Parathyroid adenoma (tissue), 2 donors: ENCODE data around the gene TRIM26.

Experiments
- H2AFZ ChIP-seq: fragments of 300-600 bp; sonication (generic); one replicate; pipeline ENCODE4 v1.7.0; 2017; ENCODE audit warnings: antibody characterized with exemption, mild to moderate bottlenecking
- H3K27ac ChIP-seq: fragments of 300-600 bp; sonication (generic); one replicate; pipeline ENCODE4 v1.7.0; 2017
- H3K27me3 ChIP-seq: fragments of 300-600 bp; sonication (generic); one replicate; pipeline ENCODE4 v1.7.0; 2017; ENCODE audit warnings: low read length; ENCODE audit not compliant: control insufficient read depth, insufficient read depth
- H3K36me3 ChIP-seq: fragments of 300-600 bp; sonication (generic); one replicate; pipeline ENCODE4 v1.7.0; 2017; ENCODE audit warnings: low read length; ENCODE audit not compliant: control insufficient read depth, insufficient read depth
- H3K4me1 ChIP-seq: fragments of 300-600 bp; sonication (generic); one replicate; pipeline ENCODE4 v1.7.0; 2017; ENCODE audit warnings: control low read depth
- H3K4me2 ChIP-seq: fragments of 300-600 bp; sonication (generic); one replicate; pipeline ENCODE4 v1.7.0; 2017; ENCODE audit warnings: low read length
- H3K4me3 ChIP-seq: fragments of 300-600 bp; sonication (generic); one replicate; pipeline ENCODE4 v1.7.0; 2017; ENCODE audit warnings: low read depth, low read length
- H3K79me2 ChIP-seq: fragments of 300-600 bp; sonication (generic); one replicate; pipeline ENCODE4 v1.7.0; 2017; ENCODE audit warnings: control low read depth
- H3K9ac ChIP-seq: fragments of 300-600 bp; sonication (generic); one replicate; pipeline ENCODE4 v1.7.0; 2017; ENCODE audit warnings: mild to moderate bottlenecking
- H3K9me3 ChIP-seq: fragments of 300-600 bp; sonication (generic); one replicate; pipeline ENCODE4 v1.7.0; 2017; ENCODE audit warnings: low read length; ENCODE audit not compliant: control insufficient read depth
- TF ChIP-seq, protein P1 (sequence below): fragments of 300-600 bp; sonication (generic); IDR thresholded peaks from one replicate; pipeline ENCODE4 v1.7.0; 2017; ENCODE audit warnings: antibody characterized with exemption, mild to moderate bottlenecking
- donor health status: primary hyperparathyroidism.

Gene TRIM26

DNA sequence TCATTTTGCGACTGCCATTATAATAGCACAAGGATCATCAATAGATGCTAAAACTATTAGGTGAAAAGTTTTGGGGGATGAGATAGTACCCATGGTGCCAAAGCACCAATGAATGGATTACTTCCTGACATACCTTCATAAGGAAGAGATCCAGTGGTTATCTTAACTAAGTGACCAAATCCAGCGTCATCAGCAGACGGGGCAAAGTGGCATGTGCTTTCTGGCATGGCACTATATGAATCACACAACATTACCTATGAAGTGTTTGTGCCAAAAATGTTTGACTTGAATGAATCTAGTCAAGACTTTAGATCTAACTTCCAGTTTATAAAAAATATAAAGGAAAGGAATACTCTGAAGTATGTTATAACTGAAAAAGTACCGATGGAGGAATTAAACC lies 10.8 kb downstream of the TRIM26 start:
- H3K36me3 ChIP-seq, result no peaks in the 10 kb centered on the region
- H3K4me2 ChIP-seq, result no peak overlapping the region
- no peak overlapping the region for H3K9ac ChIP-seq
- H3K4me1 ChIP-seq, result peaks cover 8% of the 10 kb centered on the region
- H2AFZ ChIP-seq, result no peak overlapping the region
- H3K4me3 ChIP-seq, result no peak overlapping the region
- H3K27me3 ChIP-seq, result no peaks in the 10 kb centered on the region
- H3K9me3 ChIP-seq, result no peaks in the 10 kb centered on the region
- H3K79me2 ChIP-seq, result peaks cover 31% of the 10 kb centered on the region
- TF ChIP-seq, protein P1, sequence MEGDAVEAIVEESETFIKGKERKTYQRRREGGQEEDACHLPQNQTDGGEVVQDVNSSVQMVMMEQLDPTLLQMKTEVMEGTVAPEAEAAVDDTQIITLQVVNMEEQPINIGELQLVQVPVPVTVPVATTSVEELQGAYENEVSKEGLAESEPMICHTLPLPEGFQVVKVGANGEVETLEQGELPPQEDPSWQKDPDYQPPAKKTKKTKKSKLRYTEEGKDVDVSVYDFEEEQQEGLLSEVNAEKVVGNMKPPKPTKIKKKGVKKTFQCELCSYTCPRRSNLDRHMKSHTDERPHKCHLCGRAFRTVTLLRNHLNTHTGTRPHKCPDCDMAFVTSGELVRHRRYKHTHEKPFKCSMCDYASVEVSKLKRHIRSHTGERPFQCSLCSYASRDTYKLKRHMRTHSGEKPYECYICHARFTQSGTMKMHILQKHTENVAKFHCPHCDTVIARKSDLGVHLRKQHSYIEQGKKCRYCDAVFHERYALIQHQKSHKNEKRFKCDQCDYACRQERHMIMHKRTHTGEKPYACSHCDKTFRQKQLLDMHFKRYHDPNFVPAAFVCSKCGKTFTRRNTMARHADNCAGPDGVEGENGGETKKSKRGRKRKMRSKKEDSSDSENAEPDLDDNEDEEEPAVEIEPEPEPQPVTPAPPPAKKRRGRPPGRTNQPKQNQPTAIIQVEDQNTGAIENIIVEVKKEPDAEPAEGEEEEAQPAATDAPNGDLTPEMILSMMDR, result no peak
- no peak overlapping the region for H3K27ac ChIP-seq

DNA sequence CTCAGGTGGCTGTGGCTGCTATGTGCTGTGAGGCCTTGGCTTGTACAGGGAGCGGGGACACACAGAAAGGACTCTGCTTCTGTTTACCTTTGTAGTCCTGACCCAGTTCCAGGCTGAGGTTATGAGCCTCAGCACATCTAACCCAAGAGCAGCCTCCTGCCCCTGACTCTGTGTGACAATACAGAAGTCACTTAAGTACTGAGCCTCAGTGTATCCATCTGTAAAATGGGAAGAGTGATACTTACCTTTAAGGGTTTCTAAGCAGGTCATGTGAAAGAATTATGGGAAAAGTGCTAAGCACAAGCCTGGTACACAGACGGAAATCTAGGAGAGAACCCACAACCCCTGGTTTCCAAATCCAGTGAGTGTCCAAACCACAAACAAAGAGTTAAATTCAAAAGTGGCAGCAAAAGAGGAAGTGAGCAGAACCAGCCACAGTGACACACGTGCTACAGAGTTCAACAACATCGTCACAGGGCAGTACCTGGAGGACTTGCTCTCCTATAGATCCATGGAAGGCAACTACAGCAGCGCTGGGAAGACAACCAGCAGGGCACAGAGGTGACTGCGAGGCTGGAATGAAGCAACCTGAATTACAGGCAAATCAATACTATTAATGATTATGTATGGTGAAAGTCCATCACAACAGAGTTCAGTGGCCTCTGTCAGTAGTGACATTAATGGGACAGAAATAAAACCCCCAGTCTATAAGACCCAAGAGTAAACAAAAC lies 12.5 kb downstream of the TRIM26 start:
- no peaks in the 10 kb centered on the region for H3K36me3 ChIP-seq
- no peak overlapping the region for H2AFZ ChIP-seq
- TF ChIP-seq, protein P1, result no peak
- H3K4me3 ChIP-seq, result no peak overlapping the region
- no peaks in the 10 kb centered on the region for H3K4me1 ChIP-seq
- H3K9me3 ChIP-seq, result no peaks in the 10 kb centered on the region
- H3K4me2 ChIP-seq, result no peak overlapping the region
- H3K79me2 ChIP-seq, result peaks cover 22% of the 10 kb centered on the region
- no peak overlapping the region for H3K27ac ChIP-seq
- H3K9ac ChIP-seq, result no peak overlapping the region
- H3K27me3 ChIP-seq, result no peaks in the 10 kb centered on the region

DNA sequence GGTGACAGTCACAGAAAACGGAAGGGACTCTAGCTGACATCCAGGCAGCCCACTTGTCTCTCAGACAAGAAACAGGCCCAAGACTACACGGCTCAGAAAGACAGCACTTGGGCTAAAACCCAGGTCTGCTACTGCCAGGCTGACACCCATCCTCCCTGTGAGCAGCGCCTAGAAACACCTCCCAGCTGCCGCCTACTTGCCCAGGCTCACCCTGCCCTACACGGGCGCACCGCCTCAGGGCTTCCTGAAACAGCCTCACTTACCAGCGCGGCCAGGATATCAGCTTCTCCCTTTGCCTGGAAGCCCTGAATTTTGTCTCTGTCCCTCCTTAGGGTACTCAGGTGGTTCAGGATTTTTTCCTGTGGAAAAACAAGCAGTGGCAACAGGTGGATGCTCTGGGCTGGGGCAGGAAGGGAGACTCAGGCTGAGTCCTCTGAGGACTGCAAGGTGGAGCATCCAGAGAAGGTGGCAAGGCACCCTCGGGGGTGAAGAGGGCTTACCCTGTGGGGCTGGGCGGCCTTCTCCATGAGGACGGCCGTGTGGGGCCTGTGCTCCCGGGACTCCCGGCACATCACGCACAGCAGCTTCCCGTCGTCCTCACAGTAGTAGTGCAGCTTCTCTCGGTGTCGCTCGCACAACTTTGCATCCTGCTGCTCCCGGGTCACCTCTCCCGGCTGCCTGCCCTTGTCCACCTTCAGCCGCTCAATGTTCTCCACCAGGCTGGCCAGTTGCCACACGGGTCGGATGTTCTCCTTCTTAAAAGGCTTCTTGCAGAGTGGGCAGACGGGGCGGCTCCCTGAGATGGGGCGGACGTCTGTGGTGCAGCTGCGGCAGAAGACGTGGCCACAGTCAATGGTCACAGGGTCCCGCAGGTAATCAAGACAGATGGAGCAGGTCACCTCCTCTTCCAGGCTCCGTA lies 14.8 kb downstream of the TRIM26 start:
- Histone ChIP-seq H3K4me1 (no peaks in the 10 kb centered on the region), H3K79me2 (peaks cover 11% of the 10 kb centered on the region), H3K27me3 (no peaks in the 10 kb centered on the region), H3K4me3 (no peak overlapping the region), H3K36me3 (no peaks in the 10 kb centered on the region), H3K4me2 (no peak overlapping the region), H3K27ac (no peak overlapping the region), H3K9me3 (no peaks in the 10 kb centered on the region), H3K9ac (no peak overlapping the region), H2AFZ (no peak overlapping the region)
- TF ChIP-seq, protein P1, result no peak

DNA sequence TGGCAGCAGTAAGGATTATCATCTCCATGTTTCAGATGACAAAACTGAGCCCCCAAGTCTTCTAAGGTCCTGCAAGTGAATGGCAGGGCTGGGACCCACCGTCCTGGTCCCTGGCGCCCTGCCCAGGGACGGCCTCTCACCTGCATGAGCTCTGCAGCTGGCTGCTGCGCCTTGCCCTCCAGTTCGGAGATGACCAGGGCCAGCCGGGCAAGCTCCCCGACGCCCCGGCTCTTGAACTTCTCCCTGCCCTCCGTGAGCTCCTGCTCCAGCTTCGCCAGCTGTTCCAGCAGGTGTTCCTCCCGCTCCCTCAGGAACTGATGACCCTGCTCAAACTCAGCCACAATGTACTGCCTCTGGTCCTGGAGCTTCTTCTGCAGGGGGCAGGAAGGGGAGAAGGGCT lies 16.8 kb downstream of the TRIM26 start:
- Histone ChIP-seq H3K4me3 (no peak overlapping the region), H3K36me3 (no peaks in the 10 kb centered on the region), H3K27me3 (no peaks in the 10 kb centered on the region), H3K9me3 (no peaks in the 10 kb centered on the region), H3K27ac (no peak overlapping the region), H3K4me1 (no peaks in the 10 kb centered on the region), H3K9ac (no peak overlapping the region), H3K79me2 (peaks cover 9% of the 10 kb centered on the region), H3K4me2 (no peak overlapping the region), H2AFZ (no peak overlapping the region)
- TF ChIP-seq, protein P1, result no peak
